Measurements from ENCODE around the gene RBM14.

- TF ChIP-seq CTCF (IDR thresholded peaks at IDR 0.05) (no peak), EP300 (IDR thresholded peaks at IDR 0.05) (no peak), POLR2A (IDR thresholded peaks at IDR 0.05) (no peak)
These were observed 8.0 kb downstream of the RBM14 start for GRCh38 chr11:66624450-66624849.

Data from tibial nerve (tissue), 4 donors.